WI38 (cell line): ENCODE measurements around the gene CDH23.

ENCODE experiments used
- H3K4me3 ChIP-seq: 2 replicates; pipeline ENCODE4 v1.5.1; 2011; ENCODE audit warnings: low read depth, mild to moderate bottlenecking, control low read depth, low read length
- CTCF ChIP-seq: IDR thresholded peaks from 2 replicates; pipeline ENCODE4 v1.5.1; 2012; ENCODE audit warnings: low read depth, mild to moderate bottlenecking, control low read depth, low read length

Gene CDH23

GRCh38 chr10:71687077-71687476 is 290.4 kb downstream of the CDH23 start:
- no peak for TF ChIP-seq CTCF
- H3K4me3 ChIP-seq: no peak overlapping the region

- no peak for TF ChIP-seq CTCF
- H3K4me3 ChIP-seq: no peak overlapping the region
Measured at GRCh38 chr10:71687480-71687879, 290.8 kb downstream of the CDH23 start.

DNA sequence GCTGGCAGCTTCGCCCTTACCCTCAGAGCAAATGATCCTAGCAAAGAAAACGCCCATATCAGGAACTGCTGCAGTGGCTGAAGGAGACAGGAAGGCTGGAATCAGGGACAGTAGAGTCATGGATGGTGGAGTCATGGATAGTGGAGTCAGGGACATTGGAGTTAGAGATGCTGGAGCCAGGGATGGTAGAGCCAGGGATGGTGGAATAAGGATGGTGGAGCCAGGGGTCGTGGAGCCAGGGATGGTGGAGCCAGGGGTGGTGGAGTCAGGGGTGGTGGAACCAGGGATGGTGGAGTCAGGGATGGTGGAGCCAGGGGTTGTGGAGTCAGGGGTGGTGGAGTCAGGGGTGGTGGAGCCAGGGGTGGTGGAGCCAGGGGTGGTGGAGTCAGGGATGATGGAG is 291.5 kb downstream of the CDH23 start:
- H3K4me3 ChIP-seq: no peak overlapping the region
- no peak for TF ChIP-seq CTCF

DNA sequence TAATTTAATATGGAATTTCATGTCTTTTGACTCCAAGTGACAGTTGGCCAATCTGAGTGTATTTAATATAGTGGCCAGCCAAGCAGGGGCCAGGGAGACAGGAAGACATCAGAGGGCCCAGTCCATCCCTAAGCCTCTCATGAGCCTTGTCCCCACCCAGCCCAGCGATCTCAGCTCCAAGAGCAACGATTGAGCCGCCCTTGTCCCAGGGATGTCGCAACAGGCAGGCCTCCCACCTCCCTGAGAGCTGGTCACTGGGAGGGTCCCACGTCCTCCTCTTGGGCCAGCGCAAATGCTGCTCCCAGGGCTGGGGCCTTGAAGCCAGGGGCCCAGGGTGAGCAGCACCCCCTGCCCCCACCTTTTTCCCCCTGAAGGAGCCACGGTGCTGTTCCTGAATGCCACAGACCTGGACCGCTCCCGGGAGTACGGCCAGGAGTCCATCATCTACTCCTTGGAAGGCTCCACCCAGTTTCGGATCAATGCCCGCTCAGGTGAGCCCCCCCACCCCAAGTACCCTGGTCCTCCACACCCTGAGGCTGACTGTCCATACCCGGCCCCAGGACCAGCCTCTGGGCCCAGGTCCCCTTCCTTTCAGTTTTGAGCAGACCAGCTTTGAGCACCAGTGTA is 293.5 kb downstream of the CDH23 start:
- no peak for TF ChIP-seq CTCF
- H3K4me3 ChIP-seq: no peak overlapping the region

DNA sequence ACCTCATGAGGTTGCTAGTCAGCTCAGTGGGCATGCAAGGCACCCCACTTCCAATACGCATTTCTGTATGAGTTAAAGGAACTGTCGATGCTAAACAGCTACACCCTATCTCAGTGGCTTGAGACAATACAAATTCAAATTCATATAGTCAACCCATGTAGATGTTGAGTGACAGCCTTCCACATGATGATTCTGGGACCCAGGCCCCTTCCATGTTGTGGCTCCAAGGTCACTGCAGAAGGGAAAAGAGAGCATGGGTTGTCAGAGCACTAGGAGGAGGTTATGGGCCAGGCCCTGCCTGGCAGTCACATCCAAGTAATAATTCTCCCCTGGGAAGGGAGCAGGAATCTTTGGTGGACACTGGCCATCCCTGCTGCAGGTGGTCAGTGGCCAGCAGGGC is 294.7 kb downstream of the CDH23 start:
- no peak overlapping the region for H3K4me3 ChIP-seq
- no peak for TF ChIP-seq CTCF

GRCh38 chr10:71692598-71693306 is 296.0 kb downstream of the CDH23 start:
- no peak overlapping the region for H3K4me3 ChIP-seq
- TF ChIP-seq CTCF: no peak

DNA sequence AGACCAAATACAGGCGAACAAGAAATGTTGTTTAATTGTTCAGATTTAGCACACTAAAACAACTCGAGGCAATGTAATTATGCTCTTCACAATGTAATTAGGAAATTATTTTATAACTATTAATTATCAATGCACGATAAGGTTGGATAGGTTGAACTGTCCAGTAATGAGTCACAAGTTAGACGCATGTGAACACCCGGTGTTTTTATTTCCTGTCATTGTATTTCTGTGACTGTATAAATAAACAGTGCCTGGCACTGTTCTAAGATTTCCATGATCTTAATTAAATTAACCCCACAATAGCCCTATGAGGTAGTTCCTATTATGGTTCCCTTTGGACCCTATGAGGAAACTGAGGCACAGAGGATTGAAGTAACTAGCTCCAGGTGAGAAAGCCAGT is 296.7 kb downstream of the CDH23 start:
- TF ChIP-seq CTCF: no peak

More for the DNA sequence above, 296.7 kb downstream of the CDH23 start:
- H3K4me3 ChIP-seq: no peak overlapping the region
